SK-N-SH (cell line): ENCODE data around the gene KRT80.

Experiments used
- EP300 ChIP-seq, 2 experiments: IDR thresholded peaks; 2 replicates each; pipeline versions ENCODE4 v1.4.0 to v1.6.1; 2012; ENCODE audit warnings: borderline replicate concordance in 1 of 2, low read depth in 1 of 2, low read length in 1 of 2
- EZH2phosphoT487 ChIP-seq: fragments of 200-600 bp; sonication (generic); IDR thresholded peaks from 2 replicates; pipeline ENCODE4 v1.6.1; 2017; ENCODE audit warnings: low read depth, mixed run types, mild to moderate bottlenecking, antibody characterized with exemption, moderate library complexity, borderline replicate concordance
- TF ChIP-seq, protein P1 (sequence below): IDR thresholded peaks from 2 replicates; pipeline ENCODE4 v1.6.1; 2012; ENCODE audit warnings: mild to moderate bottlenecking, low read depth, low read length, moderate library complexity
- TF ChIP-seq, protein P2 (sequence below): IDR thresholded peaks from 2 replicates; pipeline ENCODE4 v1.4.0; 2012; ENCODE audit warnings: low read depth
- TF ChIP-seq, protein P3 (sequence below): fragments of 200-600 bp; sonication (generic); IDR thresholded peaks from 2 replicates; pipeline ENCODE4 v1.6.1; 2017; ENCODE audit warnings: antibody characterized with exemption, mild to moderate bottlenecking, moderate library complexity

DNA sequence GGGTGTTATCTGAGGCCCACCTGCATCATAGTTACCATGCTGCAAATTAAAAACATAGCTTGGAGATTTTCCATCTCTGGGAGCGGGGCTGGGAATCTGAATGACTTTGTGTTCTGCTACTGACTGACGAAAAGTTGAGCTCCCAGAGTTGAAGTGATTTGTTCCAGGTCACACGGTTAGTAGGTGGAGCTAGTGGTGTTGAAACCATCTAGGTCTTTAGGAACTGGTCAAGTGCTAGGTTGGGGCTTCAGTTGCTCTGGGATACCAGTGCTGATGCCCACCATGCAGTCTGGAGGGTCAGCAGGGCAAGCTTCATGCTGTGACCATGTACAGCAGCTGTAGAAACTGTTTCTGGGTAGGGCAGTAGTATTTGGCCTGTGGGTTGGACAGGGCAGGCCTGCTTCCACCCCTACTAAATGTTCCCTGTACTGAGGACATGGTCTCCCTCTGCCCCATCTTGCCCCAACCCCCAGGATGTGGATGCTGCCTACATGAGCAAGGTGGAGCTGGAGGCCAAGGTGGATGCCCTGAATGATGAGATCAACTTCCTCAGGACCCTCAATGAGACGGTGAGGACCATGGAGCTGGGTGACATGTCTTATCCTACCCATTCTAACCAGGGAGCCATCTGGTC, 46.5 kb upstream of the KRT80 start:
- TF ChIP-seq, protein P1, sequence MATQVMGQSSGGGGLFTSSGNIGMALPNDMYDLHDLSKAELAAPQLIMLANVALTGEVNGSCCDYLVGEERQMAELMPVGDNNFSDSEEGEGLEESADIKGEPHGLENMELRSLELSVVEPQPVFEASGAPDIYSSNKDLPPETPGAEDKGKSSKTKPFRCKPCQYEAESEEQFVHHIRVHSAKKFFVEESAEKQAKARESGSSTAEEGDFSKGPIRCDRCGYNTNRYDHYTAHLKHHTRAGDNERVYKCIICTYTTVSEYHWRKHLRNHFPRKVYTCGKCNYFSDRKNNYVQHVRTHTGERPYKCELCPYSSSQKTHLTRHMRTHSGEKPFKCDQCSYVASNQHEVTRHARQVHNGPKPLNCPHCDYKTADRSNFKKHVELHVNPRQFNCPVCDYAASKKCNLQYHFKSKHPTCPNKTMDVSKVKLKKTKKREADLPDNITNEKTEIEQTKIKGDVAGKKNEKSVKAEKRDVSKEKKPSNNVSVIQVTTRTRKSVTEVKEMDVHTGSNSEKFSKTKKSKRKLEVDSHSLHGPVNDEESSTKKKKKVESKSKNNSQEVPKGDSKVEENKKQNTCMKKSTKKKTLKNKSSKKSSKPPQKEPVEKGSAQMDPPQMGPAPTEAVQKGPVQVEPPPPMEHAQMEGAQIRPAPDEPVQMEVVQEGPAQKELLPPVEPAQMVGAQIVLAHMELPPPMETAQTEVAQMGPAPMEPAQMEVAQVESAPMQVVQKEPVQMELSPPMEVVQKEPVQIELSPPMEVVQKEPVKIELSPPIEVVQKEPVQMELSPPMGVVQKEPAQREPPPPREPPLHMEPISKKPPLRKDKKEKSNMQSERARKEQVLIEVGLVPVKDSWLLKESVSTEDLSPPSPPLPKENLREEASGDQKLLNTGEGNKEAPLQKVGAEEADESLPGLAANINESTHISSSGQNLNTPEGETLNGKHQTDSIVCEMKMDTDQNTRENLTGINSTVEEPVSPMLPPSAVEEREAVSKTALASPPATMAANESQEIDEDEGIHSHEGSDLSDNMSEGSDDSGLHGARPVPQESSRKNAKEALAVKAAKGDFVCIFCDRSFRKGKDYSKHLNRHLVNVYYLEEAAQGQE, result no peak
- TF ChIP-seq, protein P2, sequence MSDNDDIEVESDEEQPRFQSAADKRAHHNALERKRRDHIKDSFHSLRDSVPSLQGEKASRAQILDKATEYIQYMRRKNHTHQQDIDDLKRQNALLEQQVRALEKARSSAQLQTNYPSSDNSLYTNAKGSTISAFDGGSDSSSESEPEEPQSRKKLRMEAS, result no peak
- TF ChIP-seq, protein P3, sequence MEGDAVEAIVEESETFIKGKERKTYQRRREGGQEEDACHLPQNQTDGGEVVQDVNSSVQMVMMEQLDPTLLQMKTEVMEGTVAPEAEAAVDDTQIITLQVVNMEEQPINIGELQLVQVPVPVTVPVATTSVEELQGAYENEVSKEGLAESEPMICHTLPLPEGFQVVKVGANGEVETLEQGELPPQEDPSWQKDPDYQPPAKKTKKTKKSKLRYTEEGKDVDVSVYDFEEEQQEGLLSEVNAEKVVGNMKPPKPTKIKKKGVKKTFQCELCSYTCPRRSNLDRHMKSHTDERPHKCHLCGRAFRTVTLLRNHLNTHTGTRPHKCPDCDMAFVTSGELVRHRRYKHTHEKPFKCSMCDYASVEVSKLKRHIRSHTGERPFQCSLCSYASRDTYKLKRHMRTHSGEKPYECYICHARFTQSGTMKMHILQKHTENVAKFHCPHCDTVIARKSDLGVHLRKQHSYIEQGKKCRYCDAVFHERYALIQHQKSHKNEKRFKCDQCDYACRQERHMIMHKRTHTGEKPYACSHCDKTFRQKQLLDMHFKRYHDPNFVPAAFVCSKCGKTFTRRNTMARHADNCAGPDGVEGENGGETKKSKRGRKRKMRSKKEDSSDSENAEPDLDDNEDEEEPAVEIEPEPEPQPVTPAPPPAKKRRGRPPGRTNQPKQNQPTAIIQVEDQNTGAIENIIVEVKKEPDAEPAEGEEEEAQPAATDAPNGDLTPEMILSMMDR, result no peak
- TF ChIP-seq EZH2phosphoT487 (no peak), EP300 (IDR thresholded peaks at IDR 0.05; ENCODE audit: borderline replicate concordance in 1 of 2, low read depth in 1 of 2, low read length in 1 of 2) (no peak)
